HG03097 (cell line): ENCODE measurements around the gene MED17.

Source experiments
- ATAC-seq: cut with Tn5 transposase; IDR thresholded peaks from one replicate; pipeline ENCODE4 v1.9.1; 2021; ENCODE audit not compliant: unreplicated experiment, low FRiP score

MED17 gene

DNA sequence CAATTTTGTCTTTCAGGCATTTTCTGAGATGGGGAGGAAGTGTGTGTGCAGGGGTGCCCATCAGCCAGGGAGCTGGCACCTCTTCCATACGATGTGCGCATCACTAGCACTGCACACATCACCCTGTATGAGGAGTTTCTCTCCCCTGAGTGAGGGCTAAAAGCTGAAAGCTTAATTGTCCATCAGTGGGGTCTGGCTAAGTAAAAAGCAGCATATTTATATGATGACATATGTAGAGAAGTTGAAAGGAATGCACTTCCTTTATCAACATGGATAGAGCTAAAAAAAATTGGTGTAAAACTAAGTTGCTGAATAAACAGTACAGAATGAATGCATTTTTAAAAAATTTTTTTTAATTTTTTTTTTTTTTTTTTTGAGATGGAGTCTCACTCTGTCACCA is 62.3 kb downstream of the MED17 start:
- ATAC-seq, result no peak

DNA sequence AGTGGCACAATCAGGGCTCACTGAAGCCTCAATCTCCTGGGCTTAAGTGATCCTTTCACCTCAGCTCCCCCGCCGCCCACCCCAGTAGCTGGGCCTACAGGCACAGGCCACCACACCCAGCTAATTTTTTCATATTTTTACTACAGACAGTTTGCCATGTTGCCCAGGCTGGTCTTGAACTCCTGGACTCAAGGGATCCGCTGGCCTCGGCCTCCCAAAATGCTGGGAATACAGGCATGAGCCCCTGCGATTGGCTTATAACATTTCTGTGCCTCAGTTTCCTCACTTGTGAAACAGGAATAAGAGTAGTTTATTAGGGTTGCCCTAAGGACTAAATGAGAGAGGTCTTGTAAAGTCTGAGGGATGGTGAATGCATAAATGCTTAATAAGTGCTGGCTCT is 65.1 kb downstream of the MED17 start:
- ATAC-seq, result no peak

DNA sequence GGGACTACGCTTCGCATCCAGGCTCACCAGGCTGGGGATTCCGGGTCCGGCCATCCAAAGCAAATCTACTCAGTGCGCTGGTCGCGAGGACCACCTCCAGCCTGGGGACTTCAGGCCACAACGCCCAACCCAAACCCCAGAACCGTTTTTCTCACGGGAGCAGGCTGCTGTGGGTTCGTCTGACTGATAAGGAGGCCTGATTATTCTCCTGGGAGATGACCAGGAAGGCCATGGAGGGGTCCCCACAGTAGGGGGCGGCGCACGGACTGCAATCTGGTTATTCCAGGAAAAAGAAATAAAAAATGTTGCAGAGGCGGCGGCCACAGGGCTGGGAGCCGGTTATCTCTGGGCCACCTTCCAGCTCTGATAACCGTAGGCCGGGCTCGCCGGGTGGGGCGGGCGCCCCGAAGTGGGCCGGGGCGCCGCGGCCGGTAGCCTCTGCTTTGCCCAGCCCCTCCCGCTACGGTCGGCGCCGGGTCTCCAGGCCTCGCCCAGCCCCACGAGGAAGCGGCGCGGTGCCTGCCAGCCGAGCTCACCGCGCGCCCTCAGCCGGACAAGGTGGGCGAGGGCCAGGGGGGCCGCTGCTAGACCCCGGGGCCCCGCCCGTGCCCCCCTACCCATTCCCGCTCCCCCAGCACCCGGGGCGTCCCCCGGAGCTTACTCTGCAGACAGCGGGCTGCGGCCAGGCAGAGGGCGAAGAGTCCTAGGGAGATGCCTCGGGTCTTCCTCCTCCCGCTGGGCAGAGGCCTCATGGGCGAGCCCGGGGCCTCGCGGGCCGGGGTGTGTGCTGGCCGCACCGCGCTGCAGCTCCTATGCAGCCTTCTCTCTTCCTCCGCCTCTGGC is 65.9 kb downstream of the MED17 start:
- ATAC-seq, result no peak

DNA sequence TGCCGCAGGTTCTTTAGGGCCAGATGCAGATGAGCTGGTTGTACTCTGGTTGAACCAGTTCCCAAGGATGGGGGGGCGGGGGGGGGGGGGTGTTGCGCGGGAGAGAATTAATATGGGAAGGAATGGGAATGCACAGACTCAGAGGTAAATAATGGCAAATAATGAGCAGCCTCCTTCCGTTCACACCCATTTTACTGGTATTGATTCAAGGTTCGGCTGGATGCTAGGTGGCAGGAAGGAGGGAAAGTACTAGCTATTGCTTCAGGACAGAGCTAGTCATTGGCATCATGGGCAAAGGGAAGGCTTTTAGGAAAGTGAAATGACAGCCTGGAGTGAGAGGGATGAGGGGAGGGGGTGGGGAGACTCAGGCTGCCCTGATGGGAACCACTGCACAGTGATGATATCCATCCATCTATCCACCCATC is 66.5 kb downstream of the MED17 start, which contains the start of gene VSTM5:
Gene VSTM5 (minus strand): TSS at position 25 of the 425 bp plus-strand sequence. CDS start 116 bp downstream, outside the sequence.
- no peak for ATAC-seq

DNA sequence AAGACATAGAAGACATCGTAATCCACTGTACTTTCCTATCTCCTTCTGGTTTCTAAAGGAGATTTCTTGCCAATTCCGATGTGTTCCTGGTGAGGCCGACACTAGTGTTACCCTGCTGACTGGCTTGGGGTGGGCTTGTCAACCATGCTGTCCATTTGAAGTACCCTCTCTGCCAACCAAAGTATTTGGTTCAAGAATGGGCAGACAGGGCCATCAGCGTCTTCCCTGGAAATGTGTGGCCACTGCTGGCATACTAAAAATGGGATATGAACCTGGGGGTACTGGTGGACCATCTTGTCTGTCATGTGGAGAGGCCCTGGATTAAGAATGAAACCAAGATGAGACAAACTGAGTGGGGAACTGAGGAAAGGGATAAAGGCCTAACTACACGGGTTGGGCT is 68.2 kb downstream of the MED17 start:
- no peak for ATAC-seq

DNA sequence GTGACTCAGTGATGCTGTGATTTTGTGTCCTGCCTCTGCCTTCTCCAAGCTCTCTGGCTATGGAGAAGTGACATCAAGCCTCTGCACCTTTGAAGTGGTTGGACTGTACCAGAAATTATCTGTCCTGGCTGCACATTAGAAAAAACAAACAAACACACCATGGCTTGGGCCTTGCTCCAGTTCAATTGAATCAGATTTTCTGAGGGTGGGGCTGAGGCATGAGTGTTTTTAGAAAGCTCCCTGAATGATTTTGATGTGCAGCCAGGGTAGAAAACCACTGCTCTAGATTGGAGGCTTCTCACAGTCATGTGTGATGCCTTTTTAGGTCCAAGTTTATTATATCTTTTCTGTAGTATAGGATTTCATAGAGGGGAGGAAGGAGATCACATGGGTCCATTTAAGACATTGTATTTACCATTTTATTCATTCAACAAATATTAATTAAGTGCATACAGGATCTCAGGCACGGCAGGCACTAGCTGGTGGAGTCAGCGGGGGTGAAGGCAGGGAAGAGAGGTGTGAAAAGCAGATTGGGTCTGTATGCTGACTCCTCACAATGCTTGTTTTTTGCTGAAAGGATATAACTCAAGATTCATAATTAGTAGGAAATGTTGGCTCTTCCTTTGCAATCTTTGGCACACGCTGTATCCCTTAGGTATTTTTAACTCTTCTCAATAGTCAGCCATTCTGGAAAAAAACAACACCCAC is 73.5 kb downstream of the MED17 start:
- no peak for ATAC-seq

DNA sequence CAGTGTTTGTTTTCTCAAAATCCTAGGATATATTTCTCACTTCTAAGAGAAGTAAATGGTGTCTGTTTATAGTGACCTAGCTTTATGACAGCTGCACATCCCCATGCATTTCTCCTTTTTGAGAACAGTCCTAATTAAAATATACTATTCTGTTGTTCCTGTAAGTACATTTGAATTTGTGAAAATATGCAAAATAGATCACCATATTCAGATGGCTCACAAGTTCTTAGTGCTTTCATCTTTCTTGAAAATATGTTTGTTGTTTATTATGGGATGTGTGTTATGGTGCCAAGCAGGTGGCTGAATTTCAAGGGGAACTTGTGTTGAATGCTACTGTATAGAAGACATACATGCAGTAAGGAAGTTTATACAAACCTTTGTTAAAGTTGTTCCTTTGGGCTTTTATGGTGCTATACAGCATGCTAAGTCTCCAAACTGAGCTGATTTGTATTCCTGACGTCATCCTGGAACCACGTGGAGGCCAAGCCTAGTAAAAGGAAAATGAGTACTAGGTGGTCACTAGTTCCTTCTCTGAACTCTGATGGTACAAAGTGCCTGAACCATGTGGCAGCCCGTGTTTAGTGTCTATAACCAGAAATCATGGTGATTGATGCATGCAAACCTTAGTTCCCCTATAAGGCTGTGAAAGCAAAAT is 74.2 kb downstream of the MED17 start:
- no peak for ATAC-seq

DNA sequence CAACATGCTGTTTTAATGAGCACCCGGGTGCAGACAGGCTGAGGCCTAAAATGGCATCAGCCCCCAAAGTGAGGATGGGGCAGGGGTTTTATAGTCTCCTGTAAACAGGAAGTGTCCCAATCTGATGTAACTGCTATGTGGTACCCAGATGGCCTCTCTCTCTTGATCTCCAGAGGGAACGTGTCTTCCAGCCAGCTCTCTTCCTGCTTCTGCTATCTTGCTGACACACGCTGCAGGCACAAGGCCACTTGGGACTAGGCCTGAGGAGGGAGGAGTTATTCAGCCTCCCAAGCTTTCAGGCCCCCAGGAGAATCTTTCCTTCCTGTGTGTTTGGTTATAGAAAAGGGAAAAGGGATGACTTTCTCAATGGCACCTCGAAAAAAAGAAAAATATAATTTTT is 77.7 kb downstream of the MED17 start:
- ATAC-seq, result no peak
